ENCODE data around the gene ST6GAL1. TPM values are rescaled to one million over a fixed set of nuclear protein-coding genes. Genes with fewer than 3 reads are reported as not detected.
"Not testable (repeated sequence)": the region's sequence is repeated elsewhere in the genome, so short reads cannot be mapped to it uniquely, and the experiment has no call there.

Gene ST6GAL1
- polyA plus RNA-seq, 12 donors, result 11.4 to 35.3 (median 17.6) TPM; not detected in 1

GRCh38 chr3:186992096-186992495 is 61.8 kb downstream of the ST6GAL1 start:
- DNase-seq, result not testable (repeated sequence)

GRCh38 chr3:186993210-186993782 is 63.0 kb downstream of the ST6GAL1 start:
- no peak for DNase-seq

DNA sequence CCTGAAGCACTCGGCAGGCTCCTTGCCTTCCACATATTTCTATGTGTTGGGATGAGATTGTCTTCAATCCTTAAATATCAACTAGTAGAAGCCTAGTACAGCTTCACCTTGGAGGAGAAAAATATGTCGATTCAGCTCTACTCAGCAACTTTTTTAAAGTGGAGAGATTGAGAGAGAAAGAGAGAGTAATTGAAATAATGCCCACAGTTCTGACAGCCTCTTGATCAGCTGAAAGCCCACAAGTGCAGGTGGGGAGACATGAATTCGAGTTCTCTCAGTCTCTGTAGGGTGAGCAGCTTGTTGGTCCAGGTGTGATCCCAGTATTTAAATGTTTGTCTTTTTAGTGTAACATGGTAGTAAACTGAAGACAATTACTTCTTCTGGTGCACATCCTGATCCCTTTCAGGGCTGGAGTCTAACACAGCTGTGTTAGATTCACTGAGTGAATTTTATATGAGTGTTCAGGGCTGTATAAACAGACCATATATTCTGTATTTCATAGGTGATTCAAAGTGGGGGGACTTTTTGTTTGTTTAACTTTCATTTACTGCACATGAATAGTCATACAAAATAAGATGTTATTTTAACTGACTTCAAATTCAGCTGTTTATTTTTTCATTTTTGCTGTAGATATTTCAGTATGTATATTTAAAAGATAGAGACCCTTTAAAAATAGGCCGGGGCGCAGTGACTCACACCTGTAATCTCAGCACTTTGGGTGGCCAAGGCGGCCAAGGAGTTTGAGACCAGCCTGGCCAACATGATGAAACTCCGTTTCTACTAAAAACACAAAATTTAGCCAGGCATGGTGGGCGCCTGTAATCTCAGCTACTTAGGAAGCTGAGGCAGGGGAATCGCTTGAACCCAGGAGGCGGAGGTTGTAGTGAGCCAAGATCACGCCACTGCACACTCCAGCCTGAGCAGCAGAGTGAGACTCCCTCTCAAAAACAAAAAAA is 64.0 kb downstream of the ST6GAL1 start:
- no peak for DNase-seq

GRCh38 chr3:186996356-186996755 is 66.0 kb downstream of the ST6GAL1 start:
- DNase-seq, result no peak

GRCh38 chr3:186997061-186997460 is 66.7 kb downstream of the ST6GAL1 start:
- no peak for DNase-seq

DNA sequence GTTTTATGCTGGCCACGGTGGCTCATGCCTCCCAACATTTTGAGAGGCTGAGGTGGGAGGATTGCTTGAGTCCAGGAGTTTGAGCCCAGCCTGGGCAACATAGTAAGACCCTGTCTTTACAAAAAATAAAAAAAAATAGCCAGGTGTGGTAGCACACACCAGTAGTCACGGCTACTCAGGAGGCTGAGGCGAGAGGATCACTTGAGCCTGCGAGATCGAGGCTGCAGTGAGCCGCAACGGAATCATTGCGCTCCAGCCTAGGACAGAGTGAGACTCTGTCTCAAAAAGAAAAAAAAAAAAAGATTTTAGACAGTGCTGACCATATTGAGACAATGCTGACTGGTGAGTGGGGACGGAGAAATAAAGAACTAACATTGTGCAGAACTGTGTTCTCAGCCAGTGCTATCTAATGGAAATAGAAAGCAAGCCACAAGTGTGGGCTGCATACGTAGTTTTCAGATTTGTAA is 67.2 kb downstream of the ST6GAL1 start:
- no peak for DNase-seq

GRCh38 chr3:186998937-186999368 is 68.6 kb downstream of the ST6GAL1 start:
- no peak for DNase-seq

GRCh38 chr3:187000711-187001151 is 70.4 kb downstream of the ST6GAL1 start:
- no peak for DNase-seq

GRCh38 chr3:187002915-187003314 is 72.6 kb downstream of the ST6GAL1 start:
- no peak for DNase-seq

- DNase-seq, result no peak
Observed at GRCh38 chr3:187005827-187006481, 75.6 kb downstream of the ST6GAL1 start.

- DNase-seq, result no peak
Observed at GRCh38 chr3:187006864-187007630, 76.7 kb downstream of the ST6GAL1 start.

GRCh38 chr3:187010382-187010781 is 80.1 kb downstream of the ST6GAL1 start:
- DNase-seq, result not testable (repeated sequence)

DNA sequence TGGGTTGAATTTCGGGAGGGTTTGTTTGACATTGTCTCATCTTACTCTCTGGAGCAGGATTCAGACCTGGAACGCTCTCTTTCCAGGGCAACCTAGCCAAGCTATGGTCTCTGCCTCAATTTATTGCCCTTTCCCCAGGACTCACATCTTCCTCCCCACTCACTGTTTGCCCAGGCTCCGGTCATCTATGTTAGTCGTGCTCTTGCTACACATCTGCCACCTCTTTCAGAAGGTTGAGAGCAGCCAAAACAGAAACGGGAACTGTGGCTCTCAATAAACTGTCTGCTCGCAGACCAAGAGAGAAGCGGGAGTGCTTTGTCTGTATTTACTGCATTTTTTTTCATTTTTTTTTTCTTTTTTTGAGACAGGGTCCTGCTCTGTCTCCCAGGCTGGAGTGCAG is 81.6 kb downstream of the ST6GAL1 start:
- DNase-seq, result no peak

- no peak for DNase-seq
Observed at GRCh38 chr3:187012609-187013051, 82.3 kb downstream of the ST6GAL1 start.

DNA sequence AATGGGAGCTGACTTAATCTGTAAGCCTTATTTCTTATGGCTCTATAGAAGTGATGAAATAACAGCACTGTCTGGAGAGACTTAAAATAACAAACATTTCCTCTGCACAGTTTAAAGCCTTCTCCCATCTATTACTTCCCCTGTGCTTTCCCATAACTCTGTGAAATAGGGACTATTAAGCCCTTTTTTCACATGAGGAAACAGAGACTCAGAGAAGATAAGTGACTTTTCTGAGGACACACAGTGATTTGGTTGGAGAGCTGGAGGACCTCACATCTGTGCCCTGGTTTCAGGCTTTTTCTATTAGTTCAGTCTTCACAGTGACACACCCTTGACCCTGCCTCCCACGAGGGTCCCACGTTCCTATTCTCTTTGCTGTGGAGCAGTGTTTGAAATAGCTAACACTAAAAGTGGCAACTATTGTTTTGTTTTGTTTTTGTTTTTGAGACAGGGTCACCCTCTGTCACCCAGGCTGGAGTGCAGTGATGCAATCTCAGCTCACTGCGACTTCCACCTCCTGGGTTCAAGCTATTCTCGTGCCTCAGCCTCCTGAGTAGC is 82.9 kb downstream of the ST6GAL1 start:
- DNase-seq, result no peak

DNA sequence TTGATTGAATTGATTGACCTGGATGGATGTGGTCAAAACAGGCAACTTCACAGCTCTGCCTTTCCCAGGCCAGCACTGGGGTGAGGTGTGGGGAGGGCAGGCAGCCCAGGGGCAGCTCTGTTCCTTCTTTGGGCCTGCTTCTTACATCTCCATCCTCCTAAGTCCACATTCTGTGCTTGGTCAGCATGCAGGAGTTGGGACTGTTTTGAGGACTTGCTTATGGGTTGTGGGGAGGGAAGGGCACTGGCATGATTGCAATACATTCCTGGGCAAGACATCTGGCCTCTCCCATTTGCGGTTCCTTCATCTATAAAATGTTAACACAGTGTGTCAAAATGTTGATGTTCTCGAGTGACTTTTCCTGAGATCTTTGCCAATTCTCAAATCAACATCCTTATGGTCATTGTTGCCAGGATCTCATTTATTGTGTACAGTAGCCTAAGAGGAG is 84.1 kb downstream of the ST6GAL1 start:
- DNase-seq, result no peak

GRCh38 chr3:187015903-187016638 is 85.7 kb downstream of the ST6GAL1 start:
- no peak for DNase-seq

- no peak for DNase-seq
Observed at GRCh38 chr3:187016639-187017345, 86.5 kb downstream of the ST6GAL1 start.

GRCh38 chr3:187017511-187018230 is 87.3 kb downstream of the ST6GAL1 start:
- DNase-seq, result no peak

All from muscle of arm (tissue), 12 donors.